NCI-H1092 treated with DMSO at 0.1 percent for 48 hours (cell line): ENCODE measurements around the gene ID3.

ENCODE experiments used
- DNase-seq: peaks from one replicate; lab custom pipeline; 2025; lab: John Stamatoyannopoulos, UW

ID3 gene

DNA sequence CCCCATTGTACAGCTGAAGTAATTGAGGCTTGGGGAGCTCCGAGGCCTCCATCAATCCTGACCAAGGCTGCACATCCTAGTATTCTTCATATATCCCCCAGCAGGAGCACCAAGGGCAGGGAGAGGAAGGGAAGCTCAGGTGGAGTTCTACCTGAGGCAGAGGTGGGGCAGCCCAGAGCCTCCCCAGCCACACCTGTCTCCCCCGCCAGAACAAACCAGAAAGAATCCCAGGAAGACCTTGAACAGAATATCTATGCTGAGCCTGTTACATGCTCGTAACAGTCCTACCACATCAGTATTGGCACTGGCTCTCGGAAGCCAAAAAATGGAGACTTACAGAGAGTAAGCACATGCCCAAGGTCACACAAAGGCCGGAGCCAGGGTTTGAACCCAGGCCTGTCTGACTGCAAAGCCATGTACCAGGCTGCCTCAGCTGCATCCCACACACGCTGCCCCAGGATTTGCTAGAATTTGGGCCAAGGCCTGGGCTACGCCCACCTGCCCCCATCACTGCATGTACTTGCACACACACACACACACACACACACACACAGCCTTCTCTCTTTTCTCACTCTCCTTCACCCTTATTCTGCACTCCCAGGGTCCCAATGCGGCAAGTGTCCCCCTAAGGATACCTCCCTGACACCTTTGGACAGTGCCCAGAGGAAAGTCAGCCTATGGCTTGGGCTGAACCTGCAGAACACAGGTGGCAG is 32.8 kb downstream of the ID3 start:
- no peak for DNase-seq

DNA sequence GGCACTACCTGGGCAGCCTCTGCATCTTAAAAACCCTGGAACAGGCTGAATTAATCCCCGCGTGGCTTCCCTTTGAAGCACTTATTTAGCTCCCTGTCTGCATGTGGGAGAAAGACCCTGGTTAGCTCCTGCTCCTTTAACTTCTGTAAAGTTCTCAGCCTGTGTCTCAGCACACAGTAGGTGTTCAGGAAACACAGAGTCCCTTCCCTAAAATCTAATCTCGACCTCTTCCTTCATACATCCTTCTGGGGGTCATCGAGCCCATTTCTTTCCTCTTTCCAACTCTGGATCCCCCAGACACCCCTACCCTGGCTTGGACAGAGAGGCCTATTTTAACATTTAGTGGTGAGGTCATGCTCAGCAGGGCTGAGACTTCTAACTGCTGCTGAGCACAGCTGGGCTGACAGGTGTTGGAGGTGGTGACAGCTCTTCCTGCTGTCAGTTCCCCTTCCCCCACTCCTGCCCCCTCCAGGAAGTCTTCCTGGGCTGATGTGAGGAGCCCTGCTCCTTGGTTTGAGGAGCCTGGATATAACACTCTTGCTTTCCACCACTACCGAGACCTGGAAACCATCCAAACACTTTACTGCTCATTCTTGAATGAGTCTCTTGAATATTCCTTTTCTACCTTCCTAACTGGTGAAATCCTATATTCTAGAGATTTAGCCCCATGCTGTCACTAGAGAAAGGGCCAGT is 33.6 kb downstream of the ID3 start:
- no peak for DNase-seq

DNA sequence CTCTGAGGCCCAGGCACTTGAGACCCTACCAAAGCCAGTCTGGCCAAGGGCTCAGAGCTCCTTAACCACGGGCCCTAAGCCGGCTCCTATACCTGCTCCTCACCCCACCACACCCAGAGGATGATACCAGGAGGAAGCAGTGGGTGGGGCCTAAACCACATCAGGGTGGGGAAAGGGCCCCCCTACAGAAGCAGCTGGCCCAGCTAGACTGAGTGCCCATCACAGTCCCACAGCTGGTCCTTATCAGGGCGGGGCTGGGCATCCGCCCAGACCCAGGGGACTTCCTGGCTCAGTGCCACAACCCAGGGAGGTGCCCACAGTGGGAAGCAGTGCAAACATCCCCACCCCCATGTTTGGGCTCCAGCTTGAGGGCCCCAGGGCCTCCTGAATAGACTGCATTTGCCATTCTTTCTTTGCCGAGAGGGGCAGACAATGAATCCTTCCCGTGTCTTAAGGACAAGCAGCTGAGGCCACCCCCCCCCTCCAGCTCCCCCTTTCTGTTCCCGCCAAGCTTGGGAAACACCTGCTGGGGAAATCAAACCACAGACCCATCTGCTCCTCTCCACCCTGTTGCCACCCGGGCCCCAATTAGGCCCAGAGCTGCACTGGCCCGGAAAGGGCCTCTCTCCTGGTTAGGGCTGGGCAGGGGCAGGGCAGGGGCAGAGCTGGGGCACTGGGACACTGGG is 34.4 kb downstream of the ID3 start:
- peak; percentile 83 for DNase-seq

DNA sequence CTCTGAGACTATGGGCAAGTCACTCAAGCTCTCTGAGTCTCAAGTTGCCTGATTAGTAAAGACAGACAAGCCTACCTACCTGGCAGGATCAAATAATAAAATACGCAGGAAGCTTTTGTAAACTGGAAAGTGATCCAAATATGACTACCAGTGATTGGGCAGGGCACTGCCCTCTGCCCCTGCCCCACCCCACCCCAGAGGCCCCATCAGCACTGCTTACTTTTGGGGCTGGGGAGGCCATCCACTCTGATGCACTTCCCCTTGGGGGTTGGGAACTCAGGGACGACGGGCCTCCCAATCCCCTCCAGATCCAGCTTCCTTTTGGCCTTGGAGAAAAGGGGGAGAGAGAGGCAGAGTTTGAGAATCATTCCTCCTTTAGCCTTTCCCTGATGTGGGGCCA is 35.1 kb downstream of the ID3 start:
- no peak for DNase-seq

DNA sequence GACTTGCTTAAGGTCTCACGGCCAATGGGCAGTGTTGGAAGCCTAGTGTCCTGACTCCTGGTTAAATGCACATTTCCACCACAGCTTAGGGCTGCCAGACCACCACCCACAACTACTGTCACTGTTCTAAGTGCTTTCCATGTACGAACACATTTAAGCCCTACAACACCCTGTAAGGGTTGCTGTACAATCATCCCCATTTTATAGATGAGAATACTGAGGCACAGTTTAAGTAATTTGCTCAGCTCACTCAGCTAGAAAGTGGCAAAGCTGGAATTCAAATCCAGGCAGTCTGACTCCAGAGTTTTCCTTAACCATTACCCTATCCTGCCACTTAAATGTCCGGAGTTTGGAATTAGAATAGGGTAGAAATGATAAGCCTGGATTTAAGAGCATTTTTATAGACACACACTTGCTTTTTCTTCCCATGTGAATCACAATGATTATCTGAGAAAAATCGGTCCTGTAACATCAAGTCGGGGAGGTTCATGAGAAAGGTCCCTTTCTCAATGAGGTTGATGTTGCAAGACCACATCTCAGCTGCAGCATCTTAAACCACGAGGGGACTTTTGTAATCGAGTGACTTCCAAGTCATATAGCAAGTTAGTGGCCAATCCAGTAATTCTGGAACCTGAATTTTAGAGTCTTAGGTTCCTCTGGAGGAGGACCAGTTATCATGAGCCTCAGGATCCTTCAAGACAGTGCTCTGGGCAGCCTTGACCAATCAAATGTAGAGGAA is 36.9 kb downstream of the ID3 start:
- DNase-seq, result no peak

DNA sequence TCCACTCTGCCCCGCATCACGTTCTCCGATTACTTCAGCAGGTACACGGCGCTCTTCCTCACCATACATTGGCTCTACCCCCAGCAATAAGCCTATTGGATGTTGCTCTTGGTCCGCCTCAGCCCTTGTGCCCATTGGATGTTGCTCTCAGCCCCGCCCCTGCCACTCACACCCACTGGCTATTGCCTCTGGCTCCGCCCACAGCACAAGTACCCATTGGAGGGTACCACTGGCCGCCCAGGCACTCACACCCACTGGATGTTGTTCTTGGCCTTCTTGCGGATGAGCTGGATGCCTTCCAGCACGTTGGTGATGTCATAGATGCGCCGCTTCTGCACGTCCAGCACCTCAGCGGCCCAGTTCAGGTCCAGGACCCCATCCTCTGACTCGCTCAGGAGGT is 37.7 kb downstream of the ID3 start:
- no peak for DNase-seq

DNA sequence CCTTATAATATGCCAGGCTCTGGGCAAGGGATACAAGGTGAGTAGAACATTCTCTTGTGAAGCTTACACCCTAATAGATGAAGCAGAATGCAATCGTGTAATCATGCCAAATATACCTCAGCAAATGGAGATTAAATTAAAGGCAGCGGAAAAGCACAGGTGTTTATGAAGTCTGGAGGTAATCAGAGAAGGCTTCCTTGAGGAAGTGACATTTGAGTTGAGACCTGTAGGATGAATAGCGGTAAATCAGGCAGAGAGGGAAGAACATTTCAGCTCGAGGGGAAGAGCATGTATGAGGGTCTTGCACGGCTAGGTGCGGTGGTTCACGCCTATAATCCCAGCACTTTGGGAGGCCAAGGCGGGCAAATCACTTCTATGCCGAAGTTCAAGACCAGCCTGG is 41.7 kb downstream of the ID3 start:
- DNase-seq, result no peak

DNA sequence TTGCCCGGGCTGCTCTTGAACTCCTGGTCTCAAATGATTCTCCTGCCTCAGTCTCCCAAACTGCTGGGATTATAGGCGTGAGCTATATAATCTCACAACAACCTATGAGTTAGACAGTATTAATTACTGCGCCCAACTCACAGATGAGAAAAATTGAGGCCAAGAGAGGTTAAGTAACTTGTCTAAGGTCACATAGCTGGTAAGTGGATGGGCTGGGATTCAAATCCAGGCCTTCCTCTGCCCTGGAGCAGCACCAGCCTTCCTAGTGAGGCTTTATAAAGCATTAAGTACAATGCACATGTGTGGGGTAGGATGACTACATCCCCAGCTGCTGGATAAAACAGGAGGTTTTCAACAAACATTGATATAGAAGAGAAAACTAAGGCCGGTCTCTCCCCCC is 43.4 kb downstream of the ID3 start:
- DNase-seq, result no peak

DNA sequence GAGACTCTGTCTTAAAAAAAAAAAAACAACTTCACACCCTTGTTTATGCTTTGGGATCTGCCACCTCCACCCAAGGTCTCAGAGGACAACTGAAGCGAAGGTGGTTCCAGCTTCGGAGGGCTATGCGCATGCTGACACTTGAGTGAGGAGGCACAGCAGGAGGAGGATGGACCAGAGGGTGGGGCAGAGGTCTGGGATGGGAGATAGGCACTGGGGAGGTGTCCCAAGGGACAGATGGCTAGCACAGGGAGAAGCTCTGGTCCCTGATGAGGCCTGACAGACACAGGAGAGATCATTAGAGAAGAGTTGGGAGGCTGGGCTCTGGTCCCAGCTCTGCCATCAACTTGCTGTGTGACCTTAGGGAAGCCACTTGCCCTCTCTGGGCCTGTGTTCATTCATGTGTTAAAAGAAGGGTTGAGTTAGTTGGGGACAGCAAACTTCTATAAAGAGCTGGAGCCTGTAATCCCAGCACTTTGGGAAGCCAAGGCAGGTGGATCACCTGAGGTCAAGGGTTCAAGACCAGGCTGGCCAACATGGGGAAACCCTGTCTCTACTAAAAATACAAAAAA is 45.1 kb downstream of the ID3 start:
- no peak for DNase-seq

DNA sequence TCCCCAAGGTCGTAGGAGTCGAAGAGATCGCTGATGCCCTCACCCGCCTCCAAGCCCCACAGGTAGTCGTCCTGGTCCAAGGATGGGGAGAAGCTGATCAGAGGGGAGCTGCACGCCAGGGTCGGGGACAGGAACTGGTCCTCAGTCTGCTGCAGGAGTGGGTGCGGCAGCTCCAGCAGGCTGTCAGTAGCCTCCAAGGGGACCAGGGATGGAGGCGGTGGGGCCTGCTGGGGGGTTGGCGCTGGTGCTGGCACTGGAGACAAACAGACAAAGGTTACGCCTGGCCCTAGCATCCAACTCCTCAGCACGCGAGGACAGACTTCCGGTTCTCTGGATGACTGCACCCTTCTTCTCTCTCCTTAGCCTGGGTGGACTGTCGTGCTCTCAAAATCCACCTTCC is 49.4 kb downstream of the ID3 start:
- no peak for DNase-seq
